SHP77 (cell line): ENCODE measurements around the gene SLC13A2.

Experiments used
- DNase-seq, 2 experiments: peaks; one replicate each; lab custom pipeline; 2025; lab: John Stamatoyannopoulos, UW

Gene SLC13A2

GRCh38 chr17:28536532-28537218 is 63.2 kb downstream of the SLC13A2 start:
- no peak for DNase-seq

GRCh38 chr17:28537219-28537610 is 63.8 kb downstream of the SLC13A2 start:
- DNase-seq = no peak

- no peak for DNase-seq
These were observed 65.0 kb downstream of the SLC13A2 start for GRCh38 chr17:28538296-28538895.

GRCh38 chr17:28540231-28540630 is 66.8 kb downstream of the SLC13A2 start:
- no peak for DNase-seq

- DNase-seq = no peak
These were observed 68.0 kb downstream of the SLC13A2 start for GRCh38 chr17:28541439-28541838.

GRCh38 chr17:28544402-28545140 is 71.1 kb downstream of the SLC13A2 start:
- no peak for DNase-seq

DNA sequence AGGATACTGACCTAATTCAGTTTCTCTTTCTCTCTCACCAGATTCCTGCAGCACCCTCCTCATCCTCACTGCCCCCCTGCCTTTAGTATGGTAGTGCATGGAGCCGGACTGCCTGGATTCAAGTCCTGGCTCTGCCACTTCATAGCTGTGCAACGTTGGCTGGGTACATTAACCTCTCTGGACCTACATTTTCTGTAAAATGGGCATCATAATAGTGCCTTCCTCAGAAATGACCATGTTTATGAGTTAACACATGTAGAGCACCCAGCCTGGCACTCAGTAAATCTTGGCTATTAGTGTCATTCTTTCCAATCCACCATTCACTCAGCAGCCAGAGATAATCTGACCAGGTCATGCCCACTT is 71.7 kb downstream of the SLC13A2 start:
- DNase-seq = no peak

DNA sequence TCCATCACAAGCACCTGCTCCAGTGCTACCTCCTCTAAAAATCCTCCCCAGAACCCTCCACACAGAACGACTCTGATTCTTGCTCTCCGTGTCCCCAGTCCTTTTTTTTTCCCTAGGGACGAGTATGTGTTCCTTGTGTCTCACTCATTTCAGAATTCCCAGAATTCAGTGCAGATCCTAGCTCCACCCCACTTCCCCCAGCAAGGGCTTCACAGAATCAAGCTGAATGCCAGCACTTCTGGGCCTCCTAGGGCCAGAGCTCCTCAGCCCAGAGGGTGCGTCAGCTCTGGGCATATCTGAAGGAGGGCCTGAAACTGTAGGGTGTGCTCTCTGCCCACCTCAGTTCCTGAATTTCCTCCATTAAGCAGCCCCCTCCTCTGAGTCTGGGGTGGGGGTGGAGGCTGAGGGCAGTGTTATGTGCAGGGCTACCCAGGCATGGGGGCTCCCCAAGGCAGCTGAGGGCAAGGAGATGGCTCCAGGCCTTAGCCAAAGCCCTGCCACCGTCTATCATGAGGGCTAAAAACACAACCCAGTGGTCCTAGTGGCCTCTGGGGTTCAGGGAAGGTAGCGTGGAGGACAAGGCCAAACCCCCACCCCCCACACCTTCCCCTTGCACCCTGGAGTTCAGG is 72.5 kb downstream of the SLC13A2 start:
- no peak for DNase-seq

GRCh38 chr17:28547096-28547622 is 73.7 kb downstream of the SLC13A2 start:
- no peak for DNase-seq
